ENCODE results near the gene MTMR12.

MTMR12 gene

GRCh38 chr5:32312595-32313332 lies at the start of gene MTMR12:
MTMR12 (minus strand) TSS chr5:32312939; CDS start chr5:32312838, 101 bp downstream.
- DNase-seq (ENCODE audit: low read depth): peak; percentile 97

DNA sequence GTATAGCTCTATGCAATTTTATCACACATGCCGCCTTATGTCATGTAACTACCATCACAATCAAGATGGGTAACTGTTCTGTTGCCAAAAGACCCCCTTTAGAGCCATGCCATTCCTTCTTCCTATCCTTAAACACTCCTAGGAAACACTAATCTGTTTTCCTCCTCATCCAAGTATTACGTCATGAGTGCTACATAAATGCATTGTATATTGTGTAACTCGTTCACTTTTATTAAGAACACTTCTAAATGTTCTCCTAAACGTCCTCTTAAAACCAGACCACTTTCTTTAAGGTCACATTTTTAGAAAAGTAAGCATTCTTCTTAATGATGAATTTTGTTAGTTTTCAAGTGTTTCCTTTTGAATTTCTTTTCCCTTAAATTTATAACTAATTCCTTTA lies 49.8 kb upstream of the MTMR12 start:
- no peak overlapping the region for H3K4me3 ChIP-seq (ENCODE audit: low read depth, low read length)
- DNase-seq (ENCODE audit: low read depth): no peak

More at GRCh38 chr5:32312595-32313332, at the start of gene MTMR12:
- H3K4me3 ChIP-seq (ENCODE audit: low read depth, low read length): peak within 1 kb of the TSS; percentile 73

DNA sequence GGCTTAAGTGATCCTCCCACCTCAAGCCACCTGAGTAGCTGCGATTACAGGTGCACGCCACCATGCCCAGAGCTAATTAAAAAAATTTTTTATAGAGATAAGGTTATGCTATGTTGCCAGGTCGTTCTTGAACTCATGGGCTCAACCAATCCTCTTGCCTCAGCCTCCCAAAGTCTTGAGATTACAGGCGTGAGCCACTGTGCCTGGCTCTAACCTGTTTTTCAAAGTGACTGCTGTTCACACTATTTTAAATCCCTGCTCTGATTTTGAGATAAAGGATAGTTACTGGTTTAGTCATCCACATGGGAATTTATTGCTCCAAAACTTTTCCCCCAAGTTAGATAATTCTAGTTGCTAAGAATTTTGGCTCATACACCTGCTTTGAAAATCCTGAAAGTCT lies 48.2 kb upstream of the MTMR12 start:
- no peak overlapping the region for H3K4me3 ChIP-seq (ENCODE audit: low read depth, low read length)
- DNase-seq (ENCODE audit: low read depth): no peak

DNA sequence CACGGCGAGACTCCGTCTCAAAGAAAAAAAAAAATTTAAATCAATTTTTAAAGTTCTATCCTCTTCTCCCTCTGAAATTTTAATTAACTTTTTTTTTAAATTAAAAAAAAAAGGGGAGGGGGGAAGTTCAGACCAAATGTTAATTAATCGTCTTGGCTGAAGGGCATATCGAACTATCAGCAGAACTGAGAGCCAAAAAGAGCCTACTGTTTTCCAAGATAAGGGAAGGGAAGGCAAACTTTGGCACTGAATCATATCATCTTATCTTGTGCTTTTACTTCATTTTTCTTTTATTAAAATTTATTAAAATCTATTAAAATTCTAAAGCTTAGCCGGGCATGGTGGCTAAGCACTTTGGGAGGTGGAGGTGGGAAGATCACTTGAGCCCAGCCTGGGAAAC lies 45.9 kb upstream of the MTMR12 start:
- no peak overlapping the region for H3K4me3 ChIP-seq (ENCODE audit: low read depth, low read length)
- no peak for DNase-seq (ENCODE audit: low read depth)

- no peak for DNase-seq (ENCODE audit: low read depth)
- no peak overlapping the region for H3K4me3 ChIP-seq (ENCODE audit: low read depth, low read length)
Measured at GRCh38 chr5:32357658-32358057, 44.9 kb upstream of the MTMR12 start.

DNA sequence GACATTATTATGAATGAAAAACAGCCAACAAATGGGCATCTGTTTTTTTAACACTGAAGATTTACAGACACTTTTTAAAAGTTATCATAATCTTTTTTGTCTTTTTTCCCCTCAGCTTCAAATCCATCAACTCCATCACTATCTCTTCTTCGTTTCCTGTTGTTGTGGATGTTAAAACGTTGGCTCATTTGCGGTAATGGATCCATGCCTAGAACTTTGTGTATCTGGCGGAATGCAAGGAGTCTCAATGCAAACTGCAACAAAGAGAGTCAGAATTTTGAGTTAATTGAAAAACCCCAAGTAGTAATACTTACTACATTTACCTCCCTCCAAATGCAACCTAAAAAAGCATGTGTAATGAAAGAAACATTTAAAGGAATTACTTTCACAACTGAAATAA lies 42.9 kb upstream of the MTMR12 start:
- H3K4me3 ChIP-seq (ENCODE audit: low read depth, low read length): no peak overlapping the region
- no peak for DNase-seq (ENCODE audit: low read depth)

DNA sequence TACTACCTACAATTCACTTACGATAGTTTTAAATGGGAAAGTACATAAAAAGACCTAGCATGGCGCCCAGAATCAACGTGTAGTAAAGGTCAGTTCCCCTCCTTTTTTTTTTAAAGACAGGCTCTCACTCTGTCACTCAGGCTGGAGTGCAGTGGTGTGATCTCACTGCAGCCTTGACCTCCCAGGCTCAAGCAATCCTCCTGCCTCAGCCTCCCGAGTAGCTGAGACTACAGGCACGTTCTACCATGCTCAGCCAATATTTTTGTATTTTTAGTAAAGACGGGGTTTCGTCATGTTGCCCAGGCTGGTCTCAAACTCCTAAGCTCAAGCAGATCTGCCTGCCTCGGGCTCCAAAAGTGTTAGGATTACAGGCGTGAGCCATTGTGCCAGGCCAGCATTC lies 40.7 kb upstream of the MTMR12 start:
- no peak overlapping the region for H3K4me3 ChIP-seq (ENCODE audit: low read depth, low read length)
- no peak for DNase-seq (ENCODE audit: low read depth)

DNA sequence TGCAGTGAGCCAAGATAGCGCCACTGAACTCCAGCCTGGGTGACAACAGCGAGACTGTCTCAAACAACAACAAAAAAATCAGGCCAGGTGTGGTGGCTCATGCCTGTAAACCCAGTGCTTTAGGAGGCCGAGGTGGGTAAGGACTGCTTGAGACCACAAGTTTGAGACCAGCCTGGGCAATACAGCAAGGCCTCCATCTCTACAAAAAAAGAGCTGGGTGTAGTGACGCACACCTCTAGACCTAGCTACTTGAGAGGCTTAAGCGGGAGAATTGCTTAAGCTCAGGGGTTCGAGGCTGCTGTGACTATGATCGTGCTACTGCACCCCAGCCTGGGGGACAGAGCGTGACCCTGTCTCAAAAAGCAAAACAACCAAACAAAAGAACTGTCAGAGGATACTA lies 39.9 kb upstream of the MTMR12 start:
- H3K4me3 ChIP-seq (ENCODE audit: low read depth, low read length): no peak overlapping the region
- no peak for DNase-seq (ENCODE audit: low read depth)

- no peak overlapping the region for H3K4me3 ChIP-seq (ENCODE audit: low read depth, low read length)
- no peak for DNase-seq (ENCODE audit: low read depth)
Measured at GRCh38 chr5:32346869-32347268, 34.1 kb upstream of the MTMR12 start.

DNA sequence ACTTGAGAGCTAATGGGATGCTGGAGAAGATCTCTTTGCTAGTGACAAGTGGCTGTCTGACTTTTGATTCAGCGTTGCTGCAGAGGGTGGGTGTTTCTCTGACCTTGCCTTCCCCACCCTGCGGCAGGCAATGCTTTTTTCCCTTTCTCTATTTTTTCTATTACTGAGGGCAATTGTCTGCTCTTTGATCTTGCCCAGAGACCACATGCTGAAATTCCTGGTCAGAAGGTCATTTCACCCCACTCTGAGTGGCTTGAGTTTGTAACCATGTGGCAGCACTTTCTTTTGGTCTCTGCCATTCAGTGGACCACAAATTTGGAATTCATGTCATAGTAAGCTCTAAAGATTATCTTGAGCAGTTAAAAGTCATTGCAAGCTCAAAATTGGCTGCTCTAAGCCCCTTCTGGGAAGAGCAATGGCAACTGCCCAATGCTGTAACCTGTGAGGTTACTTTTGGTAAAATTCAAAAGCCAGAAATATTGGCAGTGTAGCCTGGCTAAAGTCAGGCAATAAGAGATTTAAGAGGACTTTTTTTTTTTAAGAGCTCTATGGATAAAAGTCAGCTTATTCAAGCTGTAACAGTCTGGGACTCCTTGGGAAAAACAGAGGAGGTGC lies 30.4 kb upstream of the MTMR12 start:
- no peak overlapping the region for H3K4me3 ChIP-seq (ENCODE audit: low read depth, low read length)
- DNase-seq (ENCODE audit: low read depth): no peak

DNA sequence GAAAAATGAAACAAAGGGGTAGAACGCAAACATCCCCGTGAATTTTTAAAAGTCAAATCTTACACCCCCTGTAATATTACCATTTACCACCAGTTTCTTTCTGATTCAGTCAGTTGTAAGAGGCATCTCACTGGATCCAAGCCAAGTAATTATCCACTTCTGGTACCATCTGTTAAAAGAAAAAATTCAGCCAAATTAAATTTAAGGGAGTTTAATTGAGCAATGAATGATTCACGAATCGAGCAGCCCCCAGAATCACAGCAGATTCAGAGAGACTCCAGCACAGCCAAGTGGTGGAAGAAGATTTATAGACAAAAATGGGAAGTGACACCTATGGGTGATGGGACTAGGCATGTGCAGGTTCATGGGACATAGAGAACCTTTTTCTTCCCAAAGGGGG lies 29.9 kb upstream of the MTMR12 start:
- DNase-seq (ENCODE audit: low read depth): no peak
- H3K4me3 ChIP-seq (ENCODE audit: low read depth, low read length): no peak overlapping the region

DNA sequence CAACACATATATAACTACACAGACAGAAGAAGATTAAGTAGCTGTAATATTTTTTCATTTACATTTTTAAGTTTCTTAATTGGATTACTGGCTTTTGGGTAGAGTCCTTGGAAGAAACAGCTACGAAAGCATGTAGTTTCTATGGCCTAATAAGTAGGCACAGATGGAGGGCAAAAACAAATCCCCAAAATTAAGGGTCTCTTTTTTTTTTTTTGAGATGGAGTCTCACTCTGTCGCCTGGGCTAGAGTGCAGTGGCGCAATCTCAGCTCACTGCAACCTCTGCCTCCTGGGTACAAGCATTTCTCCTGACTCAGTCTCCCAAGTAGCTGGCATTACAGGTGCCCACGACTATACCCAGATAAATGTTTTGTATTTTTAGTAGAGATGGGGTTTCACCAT lies 27.1 kb upstream of the MTMR12 start:
- no peak overlapping the region for H3K4me3 ChIP-seq (ENCODE audit: low read depth, low read length)
- DNase-seq (ENCODE audit: low read depth): no peak

- no peak for DNase-seq (ENCODE audit: low read depth)
- no peak overlapping the region for H3K4me3 ChIP-seq (ENCODE audit: low read depth, low read length)
Measured at GRCh38 chr5:32339198-32339597, 26.5 kb upstream of the MTMR12 start.

DNA sequence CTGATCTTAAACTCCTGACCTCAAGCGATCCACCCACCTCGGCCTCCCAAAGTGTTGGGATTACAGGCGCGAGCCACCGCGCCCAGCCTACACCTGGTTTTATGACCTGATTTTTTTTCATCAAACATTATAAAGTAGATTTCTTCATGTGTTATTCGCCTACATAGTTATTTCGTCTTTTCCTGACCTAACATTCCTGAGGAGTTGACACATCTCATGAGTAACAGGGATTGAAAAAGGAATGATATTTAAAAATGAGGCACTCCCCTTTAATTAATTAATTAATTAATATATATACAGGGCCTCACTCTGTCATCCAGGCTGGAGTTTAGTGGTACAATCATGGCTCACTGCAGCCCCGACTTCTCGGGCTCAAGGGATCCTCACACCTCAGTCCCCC lies 20.2 kb upstream of the MTMR12 start:
- H3K4me3 ChIP-seq (ENCODE audit: low read depth, low read length): no peak overlapping the region
- DNase-seq (ENCODE audit: low read depth): no peak

DNA sequence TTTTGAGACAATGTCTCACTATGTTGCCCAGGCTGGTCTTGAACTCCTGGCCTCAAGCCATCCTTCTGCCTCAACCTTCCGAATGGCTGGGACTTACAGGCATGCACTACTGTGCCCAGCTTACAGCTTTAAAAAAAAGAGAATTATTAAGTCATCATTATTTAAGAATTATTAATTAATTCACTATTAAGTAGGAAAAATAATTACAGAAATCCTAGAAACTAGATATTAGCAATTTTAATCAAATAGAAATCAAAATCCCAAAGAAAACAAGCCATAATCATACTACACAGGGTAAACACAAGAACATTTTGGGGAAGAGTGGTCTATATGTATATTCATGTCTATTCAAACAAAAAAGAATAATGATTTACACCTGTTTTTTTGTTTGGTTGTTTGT lies 19.6 kb upstream of the MTMR12 start:
- no peak for DNase-seq (ENCODE audit: low read depth)
- no peak overlapping the region for H3K4me3 ChIP-seq (ENCODE audit: low read depth, low read length)

DNA sequence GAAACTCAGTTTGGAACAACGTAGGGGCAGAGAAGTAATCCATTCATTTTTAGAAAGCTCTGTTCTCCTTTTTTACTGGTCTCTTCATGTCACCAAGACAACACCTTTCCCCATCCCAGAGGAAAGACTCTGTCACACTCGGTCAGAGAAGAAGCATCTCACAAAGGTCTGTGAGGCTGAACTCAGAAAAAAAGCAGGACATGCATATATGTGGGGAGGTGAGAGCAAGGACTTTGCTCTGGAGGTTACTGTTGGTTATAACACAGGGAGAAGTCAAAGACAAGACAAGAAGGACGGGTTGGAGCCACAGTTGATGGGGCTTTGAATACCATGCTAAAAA lies 19.2 kb upstream of the MTMR12 start:
- DNase-seq (ENCODE audit: low read depth): no peak
- no peak overlapping the region for H3K4me3 ChIP-seq (ENCODE audit: low read depth, low read length)

DNA sequence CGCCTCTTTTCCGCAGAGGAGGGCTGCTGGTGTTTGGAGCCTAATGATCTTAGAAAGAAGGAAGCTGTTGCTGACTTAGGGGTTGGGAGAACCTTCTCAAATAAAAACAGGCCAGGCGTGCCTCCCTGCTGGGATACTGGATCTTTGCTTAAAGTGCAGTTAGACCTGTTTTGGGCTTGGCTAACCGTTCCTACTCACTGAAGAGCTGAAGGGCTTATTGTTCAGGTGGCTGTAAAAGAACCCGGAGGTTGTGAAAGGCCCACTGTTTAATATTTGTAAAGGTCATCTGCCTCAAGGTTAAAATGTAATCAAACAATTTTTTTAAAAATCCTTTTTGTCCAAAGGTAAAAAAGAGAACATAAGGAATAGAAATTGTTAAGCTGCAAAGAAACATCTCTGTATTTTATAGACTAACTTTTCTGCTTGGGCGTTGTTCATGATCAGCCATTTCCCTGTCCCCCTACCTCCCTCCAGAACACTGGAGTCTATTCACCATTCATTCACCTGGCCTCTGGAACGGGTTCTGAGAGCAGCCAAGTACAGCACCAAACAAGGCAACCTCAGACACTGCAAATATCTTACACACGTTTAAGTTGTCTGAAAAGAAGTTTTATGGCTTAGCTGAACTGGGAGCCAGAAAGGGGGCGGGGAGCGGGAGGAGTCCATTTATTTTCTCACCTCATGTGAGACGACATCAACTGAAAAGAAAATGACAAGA lies 18.6 kb upstream of the MTMR12 start:
- no peak overlapping the region for H3K4me3 ChIP-seq (ENCODE audit: low read depth, low read length)
- no peak for DNase-seq (ENCODE audit: low read depth)

GRCh38 chr5:32330126-32330971 lies 17.6 kb upstream of the MTMR12 start:
- no peak for DNase-seq (ENCODE audit: low read depth)
- no peak overlapping the region for H3K4me3 ChIP-seq (ENCODE audit: low read depth, low read length)

DNA sequence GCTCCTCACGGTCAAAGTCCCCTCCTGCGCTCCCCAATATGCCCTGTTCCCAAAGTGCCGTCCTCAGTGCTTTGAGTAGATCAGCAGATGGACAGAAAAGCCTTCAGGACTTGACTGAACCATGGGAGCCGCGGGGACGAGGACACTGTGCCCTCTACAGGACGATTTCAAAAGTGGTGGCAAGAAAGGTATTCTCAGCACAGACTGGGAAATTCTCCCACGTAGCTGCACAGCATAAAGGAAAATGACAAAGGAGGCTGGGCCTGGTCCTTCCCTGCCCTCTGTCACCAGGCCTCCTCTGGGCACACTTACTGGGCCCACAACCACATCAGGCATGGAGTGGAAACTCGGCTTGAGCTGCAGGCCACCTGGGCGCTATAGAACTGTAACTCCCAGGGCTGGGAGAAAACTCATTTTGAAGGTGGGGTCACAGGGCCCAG lies 16.7 kb upstream of the MTMR12 start:
- no peak overlapping the region for H3K4me3 ChIP-seq (ENCODE audit: low read depth, low read length)
- no peak for DNase-seq (ENCODE audit: low read depth)

GRCh38 chr5:32326216-32326772 lies 13.6 kb upstream of the MTMR12 start:
- H3K4me3 ChIP-seq (ENCODE audit: low read depth, low read length): no peak overlapping the region
- no peak for DNase-seq (ENCODE audit: low read depth)

Data from skeletal muscle cell (primary cell).